ENCODE results near the gene TAS2R31.
A peak's percentile ranks its signal among the peaks of the same experiment; 100 is the strongest.
"Not testable (repeated sequence)": the region's sequence is repeated elsewhere in the genome, so short reads cannot be mapped to it uniquely, and the experiment has no call there.

Gene TAS2R31, protein sequence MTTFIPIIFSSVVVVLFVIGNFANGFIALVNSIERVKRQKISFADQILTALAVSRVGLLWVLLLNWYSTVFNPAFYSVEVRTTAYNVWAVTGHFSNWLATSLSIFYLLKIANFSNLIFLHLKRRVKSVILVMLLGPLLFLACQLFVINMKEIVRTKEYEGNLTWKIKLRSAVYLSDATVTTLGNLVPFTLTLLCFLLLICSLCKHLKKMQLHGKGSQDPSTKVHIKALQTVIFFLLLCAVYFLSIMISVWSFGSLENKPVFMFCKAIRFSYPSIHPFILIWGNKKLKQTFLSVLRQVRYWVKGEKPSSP

DNA sequence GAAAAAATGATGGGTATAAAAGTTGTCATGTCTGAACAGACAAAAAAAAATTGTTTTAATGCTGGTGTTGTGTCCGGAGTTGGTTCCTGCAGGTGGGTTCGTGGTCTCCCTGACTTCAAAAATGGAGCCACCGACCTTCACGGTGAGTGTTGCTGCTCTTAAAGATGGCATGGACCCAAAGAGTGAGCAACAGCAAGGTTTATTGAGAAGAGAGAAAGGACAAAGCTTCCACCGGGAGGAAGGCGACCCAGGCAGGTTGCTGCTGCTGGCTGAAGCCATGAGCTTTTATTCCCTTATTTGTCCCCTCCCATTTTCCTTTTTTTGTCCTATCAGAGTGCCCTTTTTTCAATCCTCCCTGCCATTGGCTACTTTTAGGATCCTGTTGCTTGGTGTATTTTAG, at the start of gene TAS2R31:
Gene TAS2R31, minus strand, starts transcription at position 101 of the 400 bp plus-strand sequence. Its CDS starts 72 bp downstream, at position 29.
- DNase-seq (ENCODE audit: low read depth, low spot score), result no peak

DNA sequence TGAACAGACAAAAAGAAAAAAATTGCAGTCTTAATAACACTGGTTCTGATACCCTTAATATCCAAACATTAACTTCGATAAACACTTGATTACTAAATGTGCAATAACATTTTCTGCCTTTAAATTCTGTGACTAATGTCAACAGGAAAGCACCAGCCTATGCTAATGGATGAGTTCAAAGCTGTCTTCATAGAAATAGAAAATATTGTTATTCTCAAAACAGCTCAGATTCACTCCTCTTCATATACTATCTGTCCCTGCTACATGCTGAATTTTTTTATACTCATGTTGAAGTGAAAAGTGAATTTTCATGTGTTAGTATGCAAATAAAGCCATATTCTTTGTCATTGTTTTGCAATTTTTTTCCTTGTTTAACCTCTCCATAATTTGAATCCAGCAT, 47.0 kb upstream of the TAS2R31 start:
- no peak for DNase-seq (ENCODE audit: low read depth, low spot score)

DNA sequence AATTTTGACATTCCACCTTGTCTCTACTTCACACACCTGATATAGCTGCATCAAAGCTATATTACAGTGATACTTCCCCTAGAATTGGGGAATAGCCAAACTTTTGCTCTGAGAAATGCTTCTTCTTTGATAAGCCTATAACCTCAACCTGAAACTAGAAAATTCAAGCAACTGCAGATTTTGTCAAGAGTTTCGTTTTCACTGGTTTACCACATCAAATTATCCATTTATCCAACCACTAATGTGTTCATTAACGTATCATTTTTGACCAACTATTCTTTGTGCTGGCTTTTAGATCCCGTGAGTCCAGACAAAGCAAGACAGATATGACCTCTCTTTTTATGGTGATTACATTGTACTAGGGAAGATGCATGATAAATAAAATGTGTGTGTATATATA, 44.4 kb upstream of the TAS2R31 start:
- DNase-seq (ENCODE audit: low read depth, low spot score), result no peak

DNA sequence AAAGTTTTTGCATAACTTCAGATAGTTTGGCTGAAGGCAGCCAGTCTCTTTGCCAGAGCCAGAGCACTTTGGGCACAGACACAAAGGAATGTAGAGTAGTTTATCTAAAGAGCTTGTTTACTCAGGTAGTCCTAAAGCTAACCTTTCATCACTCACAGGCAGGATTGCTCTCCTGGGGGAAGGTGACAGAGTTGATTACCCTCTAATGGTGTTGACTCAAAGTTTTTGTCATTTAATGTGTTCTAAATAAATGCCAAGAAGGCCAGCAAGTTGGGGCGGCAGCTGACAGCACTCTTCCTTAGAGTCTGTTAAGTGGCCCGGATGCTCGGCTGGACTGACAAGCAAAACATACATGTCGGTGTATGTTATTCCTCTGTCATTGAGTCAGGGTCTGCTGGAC, 40.2 kb upstream of the TAS2R31 start:
- DNase-seq (ENCODE audit: low read depth, low spot score), result peak; percentile 56

DNA sequence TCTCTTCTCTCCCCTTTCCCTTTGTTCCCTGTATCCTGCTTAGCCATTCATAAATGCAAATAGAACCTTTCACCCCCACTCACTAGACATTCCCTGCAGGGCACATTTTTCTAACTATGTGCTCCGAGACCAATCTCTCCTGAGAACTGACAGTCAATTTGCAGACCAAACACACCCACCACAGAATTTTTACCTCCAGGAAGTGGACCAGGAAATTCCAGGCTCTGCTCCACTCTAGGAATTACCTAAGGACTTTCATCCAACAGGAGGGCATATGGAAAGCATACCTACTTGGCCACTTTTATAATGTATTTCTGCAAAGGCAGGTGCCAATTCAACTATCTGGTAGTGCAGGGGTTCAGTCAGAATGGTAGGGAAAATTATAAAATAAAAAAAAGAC, 39.8 kb upstream of the TAS2R31 start:
- no peak for DNase-seq (ENCODE audit: low read depth, low spot score)

DNA sequence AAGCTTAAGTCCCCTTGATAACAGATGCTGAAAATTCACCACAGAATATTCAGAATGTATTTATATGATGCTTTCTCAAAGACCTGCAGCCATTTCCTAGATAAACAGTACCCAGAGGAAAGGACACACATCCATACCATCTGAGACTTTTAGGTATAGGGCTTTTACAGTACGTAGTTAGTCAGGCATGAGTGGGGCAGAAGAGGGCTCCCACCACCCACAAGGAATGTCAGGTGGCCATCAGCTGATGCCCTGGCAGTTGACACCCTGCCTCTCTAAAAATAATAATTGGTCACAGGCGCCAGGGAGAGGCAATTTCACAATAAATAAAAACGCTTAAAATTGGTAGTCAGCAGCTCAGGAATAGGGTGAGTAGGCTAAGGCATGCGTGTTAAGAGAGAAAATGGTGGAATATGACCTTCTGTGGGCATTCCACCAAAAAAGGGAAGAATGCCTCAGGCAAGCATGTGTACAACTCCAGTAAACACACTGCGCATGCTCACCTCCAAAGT, 38.7 kb upstream of the TAS2R31 start:
- no peak for DNase-seq (ENCODE audit: low read depth, low spot score)

DNA sequence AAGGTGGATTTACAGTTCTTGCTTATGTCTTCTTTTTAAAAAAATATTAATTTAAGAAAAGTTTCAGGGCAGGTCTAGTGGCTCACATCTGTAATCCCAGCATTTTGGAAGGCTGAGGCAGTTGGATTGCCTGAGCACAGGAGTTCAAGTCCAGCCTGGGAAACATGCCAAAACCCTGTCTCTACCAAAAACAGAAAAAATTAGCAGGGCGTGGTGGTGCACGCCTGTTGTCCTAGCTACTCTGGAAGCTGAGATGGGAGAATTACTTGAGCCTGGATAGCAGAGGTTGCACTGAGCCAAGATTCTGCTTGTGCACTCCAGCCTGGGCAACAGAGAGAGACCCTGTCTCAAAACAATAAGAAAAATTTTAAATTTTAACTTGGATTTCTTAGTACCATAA, 36.3 kb upstream of the TAS2R31 start:
- DNase-seq (ENCODE audit: low read depth, low spot score), result no peak

DNA sequence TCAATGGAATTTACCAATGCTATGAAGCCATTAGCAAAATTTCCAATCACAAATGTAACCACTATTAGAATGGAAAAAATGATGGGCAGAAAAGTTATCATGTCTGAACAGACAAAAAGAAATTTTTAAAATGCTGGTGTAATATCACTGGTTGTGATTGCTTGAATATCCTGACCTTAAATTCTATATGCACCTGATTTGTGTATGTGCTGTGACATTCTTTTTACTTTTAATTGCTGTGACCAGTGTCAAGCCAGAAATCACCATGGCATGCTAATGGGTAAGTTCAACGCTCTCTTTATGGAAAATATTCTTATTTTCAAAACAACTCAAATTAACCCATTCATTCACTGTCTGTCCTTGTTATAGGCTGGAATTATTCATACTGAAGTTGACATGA, 31.0 kb upstream of the TAS2R31 start, which contains the start of gene TAS2R46:
Gene TAS2R46, minus strand, starts transcription at position 101 of the 400 bp plus-strand sequence. Its CDS starts 0 bp downstream, at position 101.
- DNase-seq (ENCODE audit: low read depth, low spot score), result not testable (repeated sequence)

DNA sequence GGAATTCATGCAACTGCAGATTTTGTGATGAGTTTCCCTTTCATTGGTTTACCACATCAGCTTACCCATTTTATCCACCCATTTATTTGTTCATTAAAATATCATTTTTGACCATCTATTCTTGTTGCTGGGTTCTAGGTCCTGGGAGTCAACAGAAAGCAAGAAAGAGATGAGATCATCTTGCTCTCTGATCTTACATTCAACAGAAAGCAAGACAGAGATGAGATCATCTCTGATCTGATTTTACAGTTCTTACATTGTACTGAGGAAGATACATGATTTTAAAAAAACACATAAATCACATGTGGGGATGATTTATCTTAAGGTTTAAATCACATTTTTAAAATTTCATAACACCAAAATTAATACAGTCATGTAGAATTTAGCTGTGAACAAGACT, 28.6 kb upstream of the TAS2R31 start:
- DNase-seq (ENCODE audit: low read depth, low spot score), result no peak

DNA sequence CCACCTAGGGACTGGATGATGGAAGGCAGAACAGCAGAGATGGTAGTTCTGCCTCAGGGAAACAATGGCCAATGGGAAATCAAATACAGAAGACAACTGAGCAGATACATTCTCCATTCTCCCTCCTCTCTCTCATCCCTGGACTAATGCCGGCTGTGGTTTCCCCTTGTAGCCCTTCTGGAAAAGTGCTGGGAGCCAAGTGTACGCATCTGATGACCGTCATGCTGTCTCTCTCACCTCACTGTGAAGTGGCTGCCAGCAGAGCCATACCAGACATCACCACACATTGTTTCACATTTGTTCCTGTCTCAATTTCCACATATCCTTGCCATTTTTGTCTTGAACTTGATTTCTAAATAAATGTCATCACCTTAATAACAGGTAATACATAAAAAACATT, 27.8 kb upstream of the TAS2R31 start:
- no peak for DNase-seq (ENCODE audit: low read depth, low spot score)

DNA sequence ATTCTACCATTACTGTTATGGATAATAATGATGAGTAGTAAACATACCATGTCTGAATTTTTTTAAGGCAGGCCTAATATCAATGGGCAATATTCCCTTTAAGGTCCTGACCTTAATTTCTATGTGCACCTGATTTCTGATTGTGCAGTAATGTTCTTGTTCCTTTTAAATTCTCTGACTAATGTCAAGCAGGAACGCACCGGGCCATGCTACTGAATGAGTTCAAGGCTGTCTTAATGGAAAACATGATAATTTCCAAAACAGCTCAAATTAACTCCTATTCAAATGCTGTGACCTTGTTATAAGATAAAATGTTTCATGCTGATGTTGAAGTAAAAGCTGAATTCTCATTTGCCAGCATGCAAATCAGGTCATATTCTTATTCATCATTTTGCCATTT, 24.1 kb upstream of the TAS2R31 start:
- no peak for DNase-seq (ENCODE audit: low read depth, low spot score)

DNA sequence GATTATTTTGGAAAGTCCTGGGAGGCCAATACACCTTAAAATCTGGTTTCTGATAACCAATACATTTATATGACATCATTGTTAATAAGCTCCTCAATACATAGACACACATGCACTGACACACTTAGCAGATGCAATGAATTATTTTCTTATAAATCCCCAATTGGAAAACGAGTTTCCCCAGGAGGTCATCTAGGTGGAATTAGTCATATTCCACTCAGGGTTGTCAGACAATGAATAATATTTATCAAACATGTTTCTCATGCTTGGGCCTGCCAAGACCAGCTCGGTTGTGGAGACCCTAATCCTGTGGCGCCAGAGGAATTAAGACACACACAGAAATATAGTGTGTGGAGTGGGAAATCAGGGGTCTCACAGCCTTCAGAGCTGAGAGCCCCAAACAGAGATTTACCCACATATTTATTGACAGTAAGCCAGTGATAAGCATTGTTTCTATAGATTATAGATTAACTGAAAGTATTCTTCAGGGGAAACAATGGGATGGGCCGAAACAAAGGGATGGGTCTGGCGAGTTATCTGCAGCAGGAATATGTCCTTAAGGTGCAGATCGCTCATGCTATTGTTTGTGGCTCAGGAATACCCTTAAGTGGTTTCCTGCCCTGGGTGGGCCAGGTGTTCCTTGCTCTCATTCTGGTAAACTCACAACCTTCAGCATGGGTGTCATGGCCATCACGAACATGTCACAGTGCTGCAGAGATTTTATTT, 18.8 kb upstream of the TAS2R31 start:
- DNase-seq (ENCODE audit: low read depth, low spot score), result not testable (repeated sequence)

DNA sequence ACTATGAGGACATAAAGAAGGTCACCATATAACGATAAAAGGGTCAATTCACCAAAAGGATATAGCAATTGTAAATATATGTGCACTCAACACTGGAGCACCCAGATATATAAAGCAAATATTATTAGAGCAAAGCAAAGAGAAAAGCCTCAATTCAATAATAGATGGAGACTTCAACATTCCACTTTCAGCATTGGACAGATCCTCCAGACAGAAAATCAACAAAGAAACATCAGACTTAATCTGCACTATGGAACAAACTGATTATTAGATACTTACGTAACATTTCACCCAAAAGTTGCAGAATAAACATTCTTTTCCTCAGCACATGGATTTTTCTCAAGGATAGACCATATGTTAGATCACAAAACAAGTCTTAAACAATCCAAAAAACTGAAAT, 10.2 kb upstream of the TAS2R31 start:
- not testable (repeated sequence) for DNase-seq (ENCODE audit: low read depth, low spot score)

DNA sequence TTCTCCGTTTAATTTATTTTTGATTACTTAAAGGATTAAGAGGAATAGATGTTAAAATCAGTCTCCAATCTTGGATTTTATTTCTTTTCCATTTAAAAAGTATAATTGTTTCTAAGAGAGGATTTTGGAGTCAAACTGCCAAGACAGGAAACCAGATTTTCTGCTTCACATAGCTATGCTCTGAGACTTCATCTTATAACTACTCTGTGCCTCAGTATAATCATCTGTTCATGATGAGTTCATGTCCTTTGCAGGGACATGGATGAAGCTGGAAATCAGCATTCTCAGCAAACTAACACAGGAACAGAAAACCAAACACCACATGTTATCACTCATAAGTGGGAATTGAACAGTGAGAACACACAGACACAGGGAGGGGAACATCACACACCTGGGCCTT, 9.0 kb upstream of the TAS2R31 start:
- DNase-seq (ENCODE audit: low read depth, low spot score), result no peak

DNA sequence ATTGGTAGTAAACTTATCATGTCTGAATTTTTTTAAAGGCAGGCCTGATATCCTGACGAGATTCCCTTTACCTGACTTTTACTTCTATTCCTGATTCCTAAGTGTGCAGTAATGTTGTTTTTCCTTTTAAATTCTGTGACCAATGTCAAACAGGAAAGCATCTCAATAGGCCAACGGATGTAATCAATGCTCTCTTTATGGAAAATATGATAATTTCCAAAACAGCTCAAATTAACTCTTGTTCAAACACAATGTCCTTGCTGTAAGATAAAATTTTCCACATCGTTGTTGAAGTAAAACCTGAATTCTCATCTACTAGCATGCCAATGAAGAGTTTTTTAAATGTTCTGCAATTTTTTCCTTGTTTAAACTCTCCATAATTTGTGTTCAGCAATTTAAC, 8.0 kb upstream of the TAS2R31 start:
- DNase-seq (ENCODE audit: low read depth, low spot score), result no peak

DNA sequence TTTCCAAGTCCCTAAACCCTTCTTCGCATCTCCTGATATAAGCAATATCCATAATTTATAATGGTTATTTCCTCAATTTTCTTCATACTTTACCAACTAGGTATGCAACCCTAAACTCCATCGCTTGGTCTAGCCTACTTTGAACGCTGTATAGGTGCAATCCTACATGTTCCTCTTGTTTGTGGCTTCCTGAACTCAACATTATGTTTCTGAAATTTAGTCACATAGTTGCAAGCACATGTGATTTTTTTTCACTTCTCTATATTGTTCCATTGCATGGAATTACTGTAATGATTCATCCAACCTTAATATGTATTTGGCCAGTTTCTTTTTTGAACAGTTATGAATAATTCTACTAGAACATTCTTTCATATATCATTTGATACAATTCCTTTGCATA, 2.8 kb upstream of the TAS2R31 start:
- DNase-seq (ENCODE audit: low read depth, low spot score), result not testable (repeated sequence)

DNA sequence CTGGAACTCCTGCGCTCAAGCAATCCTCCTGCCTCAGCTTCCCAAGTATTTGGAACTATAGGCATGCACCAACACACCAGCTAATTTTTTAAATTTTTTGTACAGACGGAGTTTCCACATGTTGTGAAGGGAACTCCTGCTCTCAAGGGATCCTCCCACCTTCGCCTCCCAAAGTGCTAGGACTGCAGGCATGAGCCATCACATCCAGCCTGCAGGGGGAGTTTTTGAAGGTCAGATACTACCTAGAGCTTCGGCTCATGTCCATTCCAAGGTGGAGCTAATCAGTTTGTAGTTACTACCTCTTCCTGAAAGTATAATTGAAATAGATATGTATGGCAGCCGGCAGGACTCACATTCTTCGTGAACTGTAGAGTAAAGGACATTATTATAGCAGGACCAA, 5.1 kb downstream of the TAS2R31 start:
- peak; percentile 20 for DNase-seq (ENCODE audit: low read depth, low spot score)

DNA sequence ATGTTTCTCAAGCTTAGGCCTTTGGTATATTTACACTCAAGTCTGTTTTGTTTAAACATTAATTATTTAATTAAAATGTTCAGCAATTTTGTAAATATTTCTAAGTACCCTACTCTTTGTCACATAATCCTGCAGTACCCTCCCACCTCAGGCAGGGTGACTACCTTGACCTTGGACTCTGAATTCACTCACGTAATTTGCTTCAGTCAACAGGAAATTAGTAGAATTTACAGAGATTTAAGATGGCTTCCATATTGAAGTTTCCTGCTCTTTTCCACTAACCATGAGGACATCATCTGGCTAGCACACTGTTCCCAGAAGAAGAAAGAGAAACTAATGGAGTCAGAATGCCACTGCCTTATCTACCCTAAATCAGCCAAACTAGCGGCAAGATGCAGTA, 7.8 kb downstream of the TAS2R31 start:
- no peak for DNase-seq (ENCODE audit: low read depth, low spot score)

DNA sequence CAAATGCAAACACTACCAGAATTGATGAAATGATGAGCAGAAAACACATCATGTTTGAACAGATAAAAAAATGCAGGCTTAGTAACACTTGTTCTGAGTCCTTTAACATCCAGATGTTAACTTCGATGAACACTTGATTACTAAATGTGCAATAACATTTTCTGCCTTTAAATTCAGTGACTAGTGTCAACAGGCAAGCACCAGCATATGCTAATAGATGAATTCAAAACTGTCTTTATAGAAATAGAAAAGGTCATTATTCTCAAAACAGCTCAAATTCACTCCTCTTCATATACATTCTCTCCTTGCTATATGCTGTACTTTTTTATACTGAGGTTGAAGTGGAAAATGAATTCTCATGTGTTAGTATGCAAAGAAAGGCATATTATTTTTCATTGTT, 8.7 kb downstream of the TAS2R31 start, which contains the start of gene TAS2R19:
Gene TAS2R19, minus strand, starts transcription at position 101 of the 400 bp plus-strand sequence. Its CDS starts 49 bp downstream, at position 52.
- DNase-seq (ENCODE audit: low read depth, low spot score), result no peak

DNA sequence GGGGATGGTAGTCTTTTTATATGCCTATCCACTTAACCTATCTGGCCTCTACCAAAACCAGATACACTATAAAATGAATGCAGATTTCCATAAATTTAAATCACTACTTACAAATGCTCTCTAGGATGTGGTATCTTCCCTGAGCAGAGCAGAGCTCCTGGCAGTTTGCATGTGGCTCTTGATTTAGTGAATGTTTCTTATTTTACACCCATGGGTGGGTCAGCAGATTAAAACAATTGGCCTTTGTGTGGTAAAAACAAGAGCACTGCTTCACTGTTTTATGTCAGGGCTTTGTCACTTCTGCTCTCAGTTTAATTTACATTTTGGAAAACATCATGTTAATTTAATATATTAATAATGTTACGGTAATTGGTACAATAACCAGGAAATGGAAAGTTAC, 14.3 kb downstream of the TAS2R31 start:
- no peak for DNase-seq (ENCODE audit: low read depth, low spot score)

DNA sequence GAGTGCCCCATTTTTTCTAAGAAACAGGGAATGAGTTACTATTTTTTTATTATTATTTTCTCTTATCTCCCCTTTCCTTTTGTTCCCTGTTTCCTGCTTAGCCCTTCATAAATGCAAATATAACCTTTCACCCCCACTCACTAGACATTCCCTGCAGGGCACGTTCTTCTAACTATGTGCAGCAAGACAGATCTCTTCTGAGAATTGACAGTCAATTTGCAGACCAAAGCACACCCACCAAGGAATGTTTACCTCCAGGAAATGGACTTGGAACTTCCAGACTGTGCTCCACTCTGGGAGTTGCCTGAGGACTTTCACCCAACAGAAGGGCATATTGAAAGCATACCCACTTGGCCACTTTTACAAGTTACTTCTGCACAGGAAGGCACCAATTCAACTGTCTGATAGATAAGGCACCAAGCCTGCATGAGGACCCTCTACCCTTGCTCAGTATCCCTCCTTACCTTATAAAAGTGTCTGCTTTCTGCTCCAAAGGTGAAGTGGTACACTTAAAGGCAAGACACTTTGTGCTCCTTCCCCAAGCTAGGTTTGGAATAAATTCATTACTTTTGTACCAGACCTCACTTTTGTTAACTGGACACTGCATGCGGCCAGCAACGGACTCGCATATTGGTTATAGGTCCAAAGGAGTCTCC, 15.3 kb downstream of the TAS2R31 start:
- DNase-seq (ENCODE audit: low read depth, low spot score), result no peak

DNA sequence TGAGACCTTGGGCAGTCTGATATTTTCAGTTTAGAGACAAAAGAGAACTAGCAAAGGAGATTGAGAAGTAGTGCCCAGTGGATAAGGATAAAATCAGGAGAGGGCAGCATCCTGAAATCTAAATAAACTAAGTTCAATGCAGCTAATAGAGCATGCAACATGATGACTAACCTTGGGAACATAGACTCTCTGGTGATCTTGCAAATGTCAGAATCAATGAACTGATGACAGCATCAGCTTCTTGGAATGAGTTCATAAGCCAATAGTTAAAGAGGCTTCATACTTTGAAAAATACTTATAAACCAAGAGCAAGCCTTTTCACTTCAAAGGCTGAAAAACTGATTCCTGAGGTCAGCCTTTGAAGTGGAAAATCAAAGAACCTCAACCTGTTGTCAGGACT, 17.0 kb downstream of the TAS2R31 start:
- DNase-seq (ENCODE audit: low read depth, low spot score), result no peak
